ENCODE measurements around the gene ZNF496.

DNA sequence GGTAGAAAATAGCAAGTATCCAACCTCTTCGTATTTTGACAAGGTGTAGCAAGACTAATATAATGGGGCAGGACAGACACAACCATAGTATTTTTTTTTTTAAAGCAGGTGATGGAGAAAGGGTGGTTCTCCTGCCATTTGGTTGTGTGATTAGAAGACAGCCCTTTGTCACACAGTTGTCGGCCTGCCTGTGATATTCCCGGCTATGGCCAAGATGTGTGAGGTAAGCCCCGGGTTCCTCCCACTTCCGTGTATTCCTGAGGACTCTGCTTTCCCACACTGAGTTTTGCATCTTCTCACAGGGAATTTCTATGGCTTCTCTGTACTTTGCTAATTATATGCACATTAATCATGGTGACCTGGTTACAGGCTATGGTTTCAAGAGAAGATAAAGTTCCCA lies 35.9 kb downstream of the ZNF496 start:
- TF ChIP-seq, protein P1, sequence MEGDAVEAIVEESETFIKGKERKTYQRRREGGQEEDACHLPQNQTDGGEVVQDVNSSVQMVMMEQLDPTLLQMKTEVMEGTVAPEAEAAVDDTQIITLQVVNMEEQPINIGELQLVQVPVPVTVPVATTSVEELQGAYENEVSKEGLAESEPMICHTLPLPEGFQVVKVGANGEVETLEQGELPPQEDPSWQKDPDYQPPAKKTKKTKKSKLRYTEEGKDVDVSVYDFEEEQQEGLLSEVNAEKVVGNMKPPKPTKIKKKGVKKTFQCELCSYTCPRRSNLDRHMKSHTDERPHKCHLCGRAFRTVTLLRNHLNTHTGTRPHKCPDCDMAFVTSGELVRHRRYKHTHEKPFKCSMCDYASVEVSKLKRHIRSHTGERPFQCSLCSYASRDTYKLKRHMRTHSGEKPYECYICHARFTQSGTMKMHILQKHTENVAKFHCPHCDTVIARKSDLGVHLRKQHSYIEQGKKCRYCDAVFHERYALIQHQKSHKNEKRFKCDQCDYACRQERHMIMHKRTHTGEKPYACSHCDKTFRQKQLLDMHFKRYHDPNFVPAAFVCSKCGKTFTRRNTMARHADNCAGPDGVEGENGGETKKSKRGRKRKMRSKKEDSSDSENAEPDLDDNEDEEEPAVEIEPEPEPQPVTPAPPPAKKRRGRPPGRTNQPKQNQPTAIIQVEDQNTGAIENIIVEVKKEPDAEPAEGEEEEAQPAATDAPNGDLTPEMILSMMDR (IDR thresholded peaks at IDR 0.05), result no peak
- TF ChIP-seq POLR2A (IDR thresholded peaks at IDR 0.05), result no peak
